Heart left ventricle (tissue), 13 donors: ENCODE results near the gene MYOCOS.

Experiments
- CTCF ChIP-seq, 12 donors: fragments of 200-600 bp; sonication (generic) in 4 of 12; IDR thresholded peaks; one replicate each; pipeline versions ENCODE4 v1.5.0 to v1.8.0; 2018 to 2022; ENCODE audit warnings: antibody characterized with exemption in 12 of 12, mild to moderate bottlenecking in 5 of 12
- POLR2A ChIP-seq, 2 donors: fragments of 450-650 bp; IDR thresholded peaks; one replicate each; pipeline ENCODE4 v1.6.1; 2017; ENCODE audit warnings: antibody characterized with exemption in 2 of 2, mild to moderate bottlenecking in 2 of 2, moderate library complexity in 2 of 2
- donor health status: ischemic (EF 13 %, LVEDD 7.1; RV severe dilation, severe dysfunction).
- donor health status: DM: no; HTN: yes; CAD: no.
- donor health status: DM: no; HTN: no; CAD: no.
- donor health status: ischemic (EF 25% LVEDD 6.9; RV normal size, moderate dysfunction).
- donor health status: ischemic (EF 25% LVEDD 5.7; RV mildly dilated, moderate dysfunction).
- donor health status: ischemic (EF 35%, LVEDD 5.7; RV mildly dilated, moderate dysfunction).
- donor health status: nonischemic (EF 11% LVEDD 7.7; RV severe dilation, severe dysfunction).
- donor health status: DM: yes; HTN: yes; CAD: no.
- donor health status: PGD.
- donor health status: ischemic (EF 29% LVEDD 5.4; RV normal size, mild dysfunction).
- donor health status: nonischemic (EF 23%, LVEDD 6.1; RV moderate dilation, normal function).

- TF ChIP-seq CTCF (IDR thresholded peaks at IDR 0.05) (no peak), POLR2A (IDR thresholded peaks at IDR 0.05) (no peak)
Measured at GRCh38 chr1:171668372-171668771, 46.3 kb downstream of the MYOCOS start.
